Measurements from ENCODE around the gene LRRC58.

Gene LRRC58

DNA sequence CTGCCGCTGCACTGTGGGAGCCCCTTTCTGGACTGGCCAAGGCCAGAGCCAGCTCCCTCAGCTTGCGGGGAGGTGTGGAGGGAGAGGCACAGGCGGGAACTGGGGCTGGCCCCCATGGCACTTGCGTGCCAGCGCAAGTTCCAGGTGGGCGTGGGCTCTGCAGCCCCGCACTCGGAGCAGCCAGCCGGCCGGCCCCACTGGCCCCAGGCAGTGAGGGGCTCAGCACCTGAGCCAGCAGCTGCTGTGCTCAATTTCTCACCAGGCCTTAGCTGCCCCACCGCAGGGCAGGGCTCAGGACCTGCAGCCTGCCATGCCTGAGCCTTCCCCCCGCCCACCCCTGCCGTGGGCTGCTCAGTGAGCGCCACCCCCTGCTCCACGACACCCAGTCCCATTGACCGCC is 59.5 kb downstream of the LRRC58 start:
- POLR2A ChIA-PET (ENCODE audit: low non-redundant PET): no interaction called here
- TF ChIP-seq, protein P1, sequence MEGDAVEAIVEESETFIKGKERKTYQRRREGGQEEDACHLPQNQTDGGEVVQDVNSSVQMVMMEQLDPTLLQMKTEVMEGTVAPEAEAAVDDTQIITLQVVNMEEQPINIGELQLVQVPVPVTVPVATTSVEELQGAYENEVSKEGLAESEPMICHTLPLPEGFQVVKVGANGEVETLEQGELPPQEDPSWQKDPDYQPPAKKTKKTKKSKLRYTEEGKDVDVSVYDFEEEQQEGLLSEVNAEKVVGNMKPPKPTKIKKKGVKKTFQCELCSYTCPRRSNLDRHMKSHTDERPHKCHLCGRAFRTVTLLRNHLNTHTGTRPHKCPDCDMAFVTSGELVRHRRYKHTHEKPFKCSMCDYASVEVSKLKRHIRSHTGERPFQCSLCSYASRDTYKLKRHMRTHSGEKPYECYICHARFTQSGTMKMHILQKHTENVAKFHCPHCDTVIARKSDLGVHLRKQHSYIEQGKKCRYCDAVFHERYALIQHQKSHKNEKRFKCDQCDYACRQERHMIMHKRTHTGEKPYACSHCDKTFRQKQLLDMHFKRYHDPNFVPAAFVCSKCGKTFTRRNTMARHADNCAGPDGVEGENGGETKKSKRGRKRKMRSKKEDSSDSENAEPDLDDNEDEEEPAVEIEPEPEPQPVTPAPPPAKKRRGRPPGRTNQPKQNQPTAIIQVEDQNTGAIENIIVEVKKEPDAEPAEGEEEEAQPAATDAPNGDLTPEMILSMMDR (conservative IDR thresholded peaks at IDR 0.05; ENCODE audit: low read depth): no peak
- CTCF ChIA-PET: interaction anchor here (0.6 kb wide), 1 partner anchor 12 kb away, joined by 3 read pairs; no protein-coding TSS in a partner anchor
- DNase-seq (ENCODE audit: low spot score): no peak
- no peak overlapping the region for H3K27ac ChIP-seq

DNA sequence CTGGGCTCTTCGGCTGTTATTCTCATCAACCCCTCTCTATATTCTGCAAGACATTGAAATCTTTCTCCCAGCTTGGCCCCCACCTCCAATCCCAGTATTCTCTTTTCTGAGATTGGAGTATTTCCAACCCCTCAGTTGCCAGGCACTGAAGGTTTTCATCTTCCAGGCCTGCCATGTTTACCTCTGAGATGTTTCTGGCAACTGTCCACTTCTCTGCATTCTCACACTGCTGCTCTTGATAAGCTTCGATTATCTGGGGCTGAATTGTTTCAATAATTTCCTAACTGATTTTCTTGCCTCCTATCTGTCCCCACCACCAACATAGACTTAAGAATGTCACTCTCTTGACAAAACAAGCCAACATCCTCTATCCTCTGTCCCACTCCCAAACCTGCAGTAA is 62.7 kb downstream of the LRRC58 start:
- no peak overlapping the region for H3K27ac ChIP-seq
- TF ChIP-seq, protein P1 (conservative IDR thresholded peaks at IDR 0.05; ENCODE audit: low read depth): no peak
- POLR2A ChIA-PET (ENCODE audit: low non-redundant PET): no interaction called here
- CTCF ChIA-PET: interaction anchor here (0.6 kb wide), 1 partner anchor 27 kb away, joined by 3 read pairs; no protein-coding TSS in a partner anchor
- no peak for DNase-seq (ENCODE audit: low spot score)

DNA sequence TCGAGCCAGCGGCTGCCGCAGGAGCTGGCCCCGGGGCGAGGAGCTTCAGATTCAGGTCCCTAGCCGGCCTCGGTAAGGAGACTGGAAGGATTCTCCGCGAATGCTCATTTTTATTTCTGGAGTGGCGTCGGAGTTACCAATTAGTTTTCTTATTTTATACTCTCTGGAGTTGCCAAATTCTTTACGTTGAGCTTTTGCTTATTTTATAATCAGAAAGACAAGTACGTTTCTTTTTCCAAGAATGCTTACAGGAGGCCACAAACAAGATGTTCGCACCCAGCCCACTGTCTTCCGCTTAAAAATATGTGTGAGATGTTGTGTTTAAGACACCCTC is 63.7 kb downstream of the LRRC58 start:
- POLR2A ChIA-PET (ENCODE audit: low non-redundant PET): interaction anchor here (0.6 kb wide), 1 partner anchor 23 kb away, joined by 3 read pairs; no protein-coding TSS in a partner anchor
- CTCF ChIA-PET: no interaction called here
- H3K27ac ChIP-seq: no peak overlapping the region
- DNase-seq (ENCODE audit: low spot score): no peak
- TF ChIP-seq, protein P1 (conservative IDR thresholded peaks at IDR 0.05; ENCODE audit: low read depth): no peak

DNA sequence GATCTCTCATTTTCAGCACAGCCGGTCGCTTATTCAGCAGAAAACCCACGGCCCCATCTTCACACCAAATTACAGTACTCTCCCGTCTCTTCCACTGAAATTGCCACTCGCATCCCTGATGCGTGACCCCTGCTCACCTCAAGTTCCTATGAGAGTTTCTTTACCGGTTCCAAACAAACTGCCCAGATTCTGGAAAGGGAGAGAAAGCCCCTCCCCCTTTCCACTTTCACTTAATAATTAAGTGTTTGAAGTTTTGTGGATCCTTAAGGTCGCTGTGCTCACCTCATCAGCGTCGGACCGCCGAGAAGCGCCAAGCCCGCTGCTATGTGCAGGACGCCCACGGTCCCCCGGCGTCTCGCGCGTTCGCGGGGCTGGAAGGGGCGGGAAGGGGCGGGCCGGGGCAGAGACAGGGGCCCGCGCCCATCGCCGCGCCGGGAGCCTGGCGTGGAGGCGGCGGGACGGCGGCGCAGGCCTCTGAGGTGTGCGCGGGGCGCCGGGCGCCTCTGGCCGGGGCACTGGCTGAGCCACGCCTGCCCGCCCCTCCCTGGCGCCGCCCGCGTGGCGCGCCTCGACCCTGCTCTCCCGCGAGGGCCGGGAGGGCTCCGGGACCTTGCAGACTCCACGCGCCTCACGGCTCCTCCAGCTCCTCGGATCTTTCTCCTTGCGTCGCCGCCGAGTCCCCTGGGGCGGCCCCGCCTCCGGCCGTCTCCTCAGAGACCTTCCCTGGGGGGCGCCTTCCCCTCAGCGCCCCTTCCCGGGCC is 64.2 kb downstream of the LRRC58 start, which contains the start of gene GPR156:
GPR156 (minus strand) TSS at position 476 of the 761 bp plus-strand sequence. CDS start 41,124 bp downstream, outside the sequence.
- ChIA-PET CTCF (no interaction called here), POLR2A (ENCODE audit: low non-redundant PET) (interaction anchor here (0.6 kb wide), 1 partner anchor 23 kb away, joined by 3 read pairs; no protein-coding TSS in a partner anchor)
- DNase-seq (ENCODE audit: low spot score): peak; percentile 33
- TF ChIP-seq, protein P1 (conservative IDR thresholded peaks at IDR 0.05; ENCODE audit: low read depth): no peak
- no peak within 1 kb of the TSS for H3K27ac ChIP-seq

DNA sequence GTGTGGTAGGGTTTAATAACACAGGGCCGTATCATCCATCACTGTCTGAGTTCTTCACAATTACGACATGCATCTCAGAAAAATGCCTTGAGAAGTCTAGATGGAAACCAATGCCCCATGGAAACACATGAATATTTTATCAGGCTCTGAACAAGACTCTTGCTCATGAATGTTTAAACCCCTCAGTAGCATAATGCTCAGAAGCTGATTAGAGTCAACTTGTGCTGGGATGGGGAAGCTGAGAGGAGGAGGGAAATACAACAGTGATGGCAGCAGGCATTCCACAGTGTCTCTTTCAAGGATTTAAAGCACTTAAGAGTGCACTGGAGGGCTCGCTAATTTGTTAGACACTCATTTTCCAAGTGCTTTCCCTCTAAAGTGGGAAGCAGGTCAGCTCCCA is 67.9 kb downstream of the LRRC58 start:
- no peak overlapping the region for H3K27ac ChIP-seq
- ChIA-PET CTCF (interaction anchor here (0.7 kb wide), 1 partner anchor 47 kb away, joined by 4 read pairs; no protein-coding TSS in a partner anchor), POLR2A (ENCODE audit: low non-redundant PET) (no interaction called here)
- TF ChIP-seq, protein P1 (conservative IDR thresholded peaks at IDR 0.05; ENCODE audit: low read depth): no peak
- DNase-seq (ENCODE audit: low spot score): no peak

DNA sequence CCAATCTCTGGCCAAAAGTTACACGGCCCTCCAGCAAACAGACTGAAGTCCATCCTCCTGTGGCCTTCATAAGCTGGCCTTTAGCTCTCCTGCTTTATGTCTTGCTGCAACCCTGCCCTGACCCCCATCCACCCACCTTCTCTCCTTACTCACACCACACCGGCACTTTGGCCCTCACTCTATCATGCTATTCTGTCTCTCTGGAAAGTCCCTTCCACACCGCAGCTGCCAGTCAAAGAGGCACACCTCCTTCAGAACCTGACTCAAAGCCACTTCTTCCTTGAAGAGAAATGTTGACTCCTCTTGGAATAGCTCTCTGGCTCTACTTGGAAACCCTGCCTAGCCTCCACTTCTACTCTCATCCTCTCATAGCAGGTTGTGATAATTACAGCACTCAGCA is 68.6 kb downstream of the LRRC58 start:
- TF ChIP-seq, protein P1 (conservative IDR thresholded peaks at IDR 0.05; ENCODE audit: low read depth): no peak
- H3K27ac ChIP-seq: no peak overlapping the region
- DNase-seq (ENCODE audit: low spot score): no peak
- CTCF ChIA-PET: interaction anchor here (0.5 kb wide), 1 partner anchor 1462 kb away, joined by 4 read pairs; no protein-coding TSS in a partner anchor
- POLR2A ChIA-PET (ENCODE audit: low non-redundant PET): no interaction called here
